H9 (cell line): Measurements from ENCODE around the gene PTPRH. TPM values are rescaled to one million over a fixed set of nuclear protein-coding genes. Genes with fewer than 3 reads are reported as not detected.

ENCODE experiments used
- DNase-seq: peaks from one replicate; pipeline ENCODE4 v3.0.0-alpha.2; 2017
- H2AFZ ChIP-seq: one replicate; pipeline ENCODE4 v1.6.1; 2013; ENCODE audit warnings: mild to moderate bottlenecking, low read length, control low read depth, moderate library complexity
- H2AK5ac ChIP-seq: 2 replicates; pipeline ENCODE4 v1.6.1; 2013; ENCODE audit warnings: low read length, control low read depth, mixed read lengths; ENCODE audit not compliant: insufficient read length
- H2BK120ac ChIP-seq: one replicate; pipeline ENCODE4 v1.6.1; 2013; ENCODE audit warnings: low read depth, mild to moderate bottlenecking, low read length, control low read depth, inconsistent platforms; ENCODE audit not compliant: poor library complexity, severe bottlenecking
- H2BK12ac ChIP-seq: 2 replicates; pipeline ENCODE4 v1.6.1; 2013; ENCODE audit warnings: low read length, control low read depth, mixed read lengths, low read depth; ENCODE audit not compliant: insufficient read length
- H2BK15ac ChIP-seq: 2 replicates; pipeline ENCODE4 v1.6.1; 2013; ENCODE audit warnings: low read depth, low read length, control low read depth
- H2BK20ac ChIP-seq: one replicate; pipeline ENCODE4 v1.6.1; 2013; ENCODE audit warnings: low read depth, mild to moderate bottlenecking, low read length, control low read depth, inconsistent platforms; ENCODE audit not compliant: poor library complexity, severe bottlenecking
- H2BK5ac ChIP-seq: 2 replicates; pipeline ENCODE4 v1.6.1; 2013; ENCODE audit warnings: low read length, control low read depth, mixed read lengths; ENCODE audit not compliant: insufficient read length
- H3K14ac ChIP-seq: 2 replicates; pipeline ENCODE4 v1.6.1; 2013; ENCODE audit warnings: low read length, control low read depth; ENCODE audit not compliant: insufficient read depth
- H3K18ac ChIP-seq: 2 replicates; pipeline ENCODE4 v1.6.1; 2013; ENCODE audit warnings: low read depth, mild to moderate bottlenecking, mixed read lengths, low read length, control low read depth; ENCODE audit not compliant: insufficient read length
- H3K23ac ChIP-seq: 2 replicates; pipeline ENCODE4 v1.6.1; 2013; ENCODE audit warnings: low read length, control low read depth, mixed read lengths, low read depth; ENCODE audit not compliant: insufficient read length
- H3K23me2 ChIP-seq: 2 replicates; pipeline ENCODE4 v1.6.1; 2013; ENCODE audit warnings: low read depth, mild to moderate bottlenecking, mixed read lengths, low read length, control low read depth; ENCODE audit not compliant: insufficient read length, poor library complexity, severe bottlenecking
- H3K27ac ChIP-seq: 2 replicates; pipeline ENCODE4 v1.5.1; 2013; ENCODE audit warnings: low read length, control low read depth, mixed read lengths, low read depth; ENCODE audit not compliant: insufficient read length
- H3K27me3 ChIP-seq: 2 replicates; pipeline ENCODE4 v1.6.1; 2013; ENCODE audit warnings: low read length, control low read depth, inconsistent platforms; ENCODE audit not compliant: insufficient read depth
- H3K4ac ChIP-seq: 2 replicates; pipeline ENCODE4 v1.6.1; 2013; ENCODE audit warnings: low read depth, mild to moderate bottlenecking, control low read depth, inconsistent platforms, low read length, moderate library complexity
- H3K4me1 ChIP-seq: 2 replicates; pipeline ENCODE4 v1.6.1; 2013; ENCODE audit warnings: low read length, control low read depth, inconsistent platforms; ENCODE audit not compliant: insufficient read depth
- H3K4me2 ChIP-seq: 2 replicates; pipeline ENCODE4 v1.6.1; 2013; ENCODE audit warnings: low read length, control low read depth, mixed read lengths; ENCODE audit not compliant: insufficient read length, insufficient read depth
- H3K56ac ChIP-seq: 2 replicates; pipeline ENCODE4 v1.6.1; 2013; ENCODE audit warnings: low read depth, mild to moderate bottlenecking, mixed read lengths, low read length, control low read depth; ENCODE audit not compliant: insufficient read length
- H3K79me1 ChIP-seq: 2 replicates; pipeline ENCODE4 v1.6.1; 2013; ENCODE audit warnings: low read depth, mild to moderate bottlenecking, moderate library complexity, low read length, control low read depth, inconsistent platforms; ENCODE audit not compliant: insufficient read depth, poor library complexity, severe bottlenecking
- H3K79me2 ChIP-seq: 2 replicates; pipeline ENCODE4 v1.6.1; 2013; ENCODE audit warnings: low read length, control low read depth, inconsistent platforms; ENCODE audit not compliant: insufficient read depth
- H3K9ac ChIP-seq: 2 replicates; pipeline ENCODE4 v1.6.1; 2013; ENCODE audit warnings: low read length, control low read depth, mixed read lengths; ENCODE audit not compliant: insufficient read length; ENCODE audit errors: extremely low read depth
- H3K9me3 ChIP-seq: one replicate; pipeline ENCODE4 v1.6.1; 2013; ENCODE audit warnings: low read depth, low read length, inconsistent platforms; ENCODE audit not compliant: control insufficient read depth
- H3T11ph ChIP-seq: one replicate; pipeline ENCODE4 v1.6.1; 2013; ENCODE audit warnings: mild to moderate bottlenecking, low read length, control low read depth, inconsistent platforms
- H4K20me1 ChIP-seq: one replicate; pipeline ENCODE4 v1.6.1; 2013; ENCODE audit not compliant: control insufficient read depth, insufficient read length, insufficient read depth
- H4K5ac ChIP-seq: 2 replicates; pipeline ENCODE4 v1.6.1; 2013; ENCODE audit warnings: low read depth, mild to moderate bottlenecking, mixed read lengths, low read length, control low read depth; ENCODE audit not compliant: insufficient read length
- H4K8ac ChIP-seq: replicated peaks from 2 replicates; pipeline ENCODE4 v1.6.1; 2013; ENCODE audit warnings: low read length, control low read depth, mixed read lengths, low read depth; ENCODE audit not compliant: insufficient read length
- H4K91ac ChIP-seq: 2 replicates; pipeline ENCODE4 v1.6.1; 2013; ENCODE audit warnings: low read depth, mild to moderate bottlenecking, moderate library complexity, mixed read lengths, low read length, control low read depth; ENCODE audit not compliant: insufficient read length
- H3K27ac Mint-ChIP-seq, 3 experiments: 2 replicates in 2 of 3; 3 replicates in 1 of 3; pipeline ENCODE4 v1.8.0; 2020 to 2021; ENCODE audit warnings: mixed read lengths in 3 of 3, mild to moderate bottlenecking in 1 of 3, moderate library complexity in 1 of 3
- H3K27me3 Mint-ChIP-seq: 2 replicates; pipeline ENCODE4 v1.8.0; 2021; ENCODE audit warnings: low read depth, mild to moderate bottlenecking, moderate library complexity, mixed read lengths
- H3K36me3 Mint-ChIP-seq, 3 experiments: 2 replicates in 2 of 3; 3 replicates in 1 of 3; pipeline ENCODE4 v1.8.0; 2020 to 2021; ENCODE audit warnings: low read depth in 3 of 3, mixed read lengths in 3 of 3; ENCODE audit not compliant: insufficient read depth in 1 of 3
- H3K4me1 Mint-ChIP-seq, 2 experiments: 2 replicates each; pipeline ENCODE4 v1.8.0; 2020; ENCODE audit warnings: mixed read lengths in 2 of 2
- H3K4me3 Mint-ChIP-seq, 2 experiments: 2 replicates in 1 of 2; 3 replicates in 1 of 2; pipeline ENCODE4 v1.8.0; 2020 to 2021; ENCODE audit warnings: mild to moderate bottlenecking in 2 of 2, mixed read lengths in 2 of 2, moderate library complexity in 1 of 2
- H3K9me3 Mint-ChIP-seq, 2 experiments: 2 replicates in 1 of 2; 3 replicates in 1 of 2; pipeline ENCODE4 v1.8.0; 2020; ENCODE audit warnings: mild to moderate bottlenecking in 2 of 2, mixed read lengths in 2 of 2, moderate library complexity in 1 of 2
- CTCF ChIP-seq: fragments of 200-600 bp; sonication (generic); conservative IDR thresholded peaks from 3 replicates; pipeline ENCODE4 v1.8.0; 2021; ENCODE audit warnings: antibody characterized with exemption, mild to moderate bottlenecking
- WGBS: extraction: QIAGEN DNeasy Blood & Tissue Kit; methylation state at CpG from one replicate; pipeline ENCODE4 v1.1.7; 2013; ENCODE audit warnings: missing lambda C conversion rate, low lambda C conversion rate, mixed read lengths; ENCODE audit not compliant: insufficient read length; ENCODE audit errors: extremely low coverage; 5-methylcytosine and 5-hydroxymethylcytosine counted together
- total RNA-seq: library from RNA; stranded (reverse); gene quantifications from 2 replicates; pipeline ENCODE4 v1.2.1, GENCODE V29; 2021

The PTPRH gene
- total RNA-seq, 1 experiment from 2014 or later = 0.24 TPM

- Mint-ChIP-seq H3K36me3 (peaks cover 33 to 80% (median 76%) of the 10 kb centered on the region in 3 experiments; a peak in 6 of 7 replicates), H3K27me3 (no peaks in the 10 kb centered on the region), H3K27ac (no peak overlapping the region), H3K4me3 (no peak overlapping the region), H3K4me1 (no peaks in the 10 kb centered on the region), H3K9me3 (no peaks in the 10 kb centered on the region)
- H4K8ac ChIP-seq = no peak overlapping the region
- no peak overlapping the region for H2AK5ac ChIP-seq
- H2BK5ac ChIP-seq = no peak overlapping the region
- no peak overlapping the region for H3K4ac ChIP-seq
- no peaks in the 10 kb centered on the region for H3K9me3 ChIP-seq
- TF ChIP-seq CTCF = no peak
- no peaks in the 10 kb centered on the region for H4K20me1 ChIP-seq
- H3K23ac ChIP-seq = no peak overlapping the region
- H4K91ac ChIP-seq = no peak overlapping the region
- H2BK12ac ChIP-seq = no peak overlapping the region
- no peaks in the 10 kb centered on the region for H3K4me1 ChIP-seq
- H3K23me2 ChIP-seq = no peaks in the 10 kb centered on the region
- H3K27ac ChIP-seq = no peak overlapping the region
- no peak overlapping the region for H2BK120ac ChIP-seq
- WGBS = no CpG with 5 or more reads among the region's 12 CpGs
- H3K79me1 ChIP-seq = no peaks in the 10 kb centered on the region
- no peak overlapping the region for H3K18ac ChIP-seq
- H3K56ac ChIP-seq = no peak overlapping the region
- no peaks in the 10 kb centered on the region for H3K79me2 ChIP-seq
- H2BK20ac ChIP-seq = no peak overlapping the region
- H3K14ac ChIP-seq = no peak overlapping the region
- no peak for DNase-seq
- H3K27me3 ChIP-seq = no peaks in the 10 kb centered on the region
- no peak overlapping the region for H2BK15ac ChIP-seq
- no peak overlapping the region for H3T11ph ChIP-seq
- no peak overlapping the region for H2AFZ ChIP-seq
- no peak overlapping the region for H3K4me2 ChIP-seq
- no peak overlapping the region for H4K5ac ChIP-seq
- H3K9ac ChIP-seq = no peak overlapping the region
Measured at GRCh38 chr19:55239004-55239403, 29.7 kb upstream of the PTPRH start.
